HEK293 (cell line): ENCODE results near the gene ARSB.

Source experiments
- CTCF ChIA-PET: fragments of 350-600 bp; formaldehyde crosslinking; extraction: SDS; loops from one replicate; lab custom pipeline; 2021; ENCODE audit warnings: antibody characterized with exemption; lab: Yijun Ruan, JAX
- POLR2A ChIA-PET: fragments of 300-600 bp; formaldehyde crosslinking; extraction: SDS; loops from one replicate; lab custom pipeline; 2020; ENCODE audit warnings: antibody characterized with exemption, inconsistent platforms; lab: Yijun Ruan, JAX
- H3K27ac ChIP-seq: fragments of 200-500 bp; sonication (Bioruptor generic); 2 replicates; pipeline ENCODE4 v1.5.1; 2014; ENCODE audit warnings: low read depth, low read length, control low read depth, inconsistent platforms; ENCODE audit errors: extremely low read depth
- H3K36me3 ChIP-seq, 2 experiments: fragments of 200-500 bp in 1 of 2; sonication (Bioruptor generic) in 1 of 2; 1 replicate in 1 of 2; 2 replicates in 1 of 2; pipeline ENCODE4 v1.5.1; 2014 to 2017; ENCODE audit warnings: inconsistent platforms in 2 of 2, low read length in 2 of 2; ENCODE audit not compliant: control insufficient read depth in 2 of 2, insufficient read depth in 1 of 2
- H3K4me1 ChIP-seq: fragments of 200-500 bp; sonication (Bioruptor generic); 2 replicates; pipeline ENCODE4 v1.5.1; 2014; ENCODE audit warnings: mild to moderate bottlenecking, low read length, inconsistent platforms; ENCODE audit not compliant: control insufficient read depth, insufficient read depth
- H3K4me3 ChIP-seq: 2 replicates; pipeline ENCODE4 v1.5.1; 2011; ENCODE audit warnings: low read depth, mild to moderate bottlenecking, control low read depth, low read length, moderate library complexity
- H3K9me3 ChIP-seq: fragments of 200-500 bp; sonication (Bioruptor generic); 2 replicates; pipeline ENCODE4 v1.5.1; 2014; ENCODE audit warnings: low read depth, low read length, inconsistent platforms; ENCODE audit not compliant: control insufficient read depth, insufficient read depth
- GLI2 ChIP-seq: fragments of 450-650 bp; formaldehyde crosslinking; IDR thresholded peaks from 2 replicates; pipeline ENCODE4; 2017; ENCODE audit warnings: missing biosample characterization, missing genetic modification characterization, low read depth, borderline replicate concordance
- MYNN ChIP-seq: fragments of 450-650 bp; formaldehyde crosslinking; IDR thresholded peaks from 2 replicates; pipeline ENCODE4 v1.5.1; 2016; ENCODE audit warnings: missing biosample characterization, missing genetic modification characterization, borderline replicate concordance
- PRDM1 ChIP-seq: fragments of 450-650 bp; formaldehyde crosslinking; IDR thresholded peaks from 2 replicates; pipeline ENCODE4; 2016; ENCODE audit warnings: missing biosample characterization, missing genetic modification characterization
- ZBTB1 ChIP-seq: fragments of 450-650 bp; formaldehyde crosslinking; IDR thresholded peaks from 2 replicates; pipeline ENCODE4 v1.5.1; 2016; ENCODE audit warnings: missing biosample characterization, missing genetic modification characterization
- ZNF174 ChIP-seq: fragments of 450-650 bp; formaldehyde crosslinking; IDR thresholded peaks from 2 replicates; pipeline ENCODE4 v1.5.0; 2017; ENCODE audit warnings: missing biosample characterization, mild to moderate bottlenecking, missing genetic modification characterization
- ZNF19 ChIP-seq: fragments of 450-650 bp; formaldehyde crosslinking; IDR thresholded peaks from 2 replicates; pipeline ENCODE4; 2016; ENCODE audit warnings: missing biosample characterization, missing genetic modification characterization, low read depth
- ZNF211 ChIP-seq: fragments of 450-650 bp; formaldehyde crosslinking; IDR thresholded peaks from 2 replicates; pipeline ENCODE4 v1.5.1; 2016; ENCODE audit warnings: low read depth, missing biosample characterization, missing genetic modification characterization
- ZNF23 ChIP-seq: fragments of 450-650 bp; formaldehyde crosslinking; IDR thresholded peaks from 2 replicates; pipeline ENCODE4 v1.5.1; 2016; ENCODE audit warnings: missing biosample characterization, missing genetic modification characterization, borderline replicate concordance
- ZNF24 ChIP-seq: fragments of 450-650 bp; formaldehyde crosslinking; IDR thresholded peaks from 2 replicates; pipeline ENCODE4 v1.5.1; 2016; ENCODE audit warnings: missing biosample characterization, missing genetic modification characterization
- ZNF335 ChIP-seq: fragments of 450-650 bp; formaldehyde crosslinking; conservative IDR thresholded peaks from 2 replicates; pipeline ENCODE4 v1.5.1; 2016; ENCODE audit warnings: missing biosample characterization, missing genetic modification characterization
- ZNF501 ChIP-seq: fragments of 450-650 bp; formaldehyde crosslinking; IDR thresholded peaks from 2 replicates; pipeline ENCODE4 v1.5.1; 2016; ENCODE audit warnings: missing biosample characterization, missing genetic modification characterization
- ZNF544 ChIP-seq: fragments of 450-650 bp; formaldehyde crosslinking; IDR thresholded peaks from 2 replicates; pipeline ENCODE4 v1.5.0; 2017; ENCODE audit warnings: missing biosample characterization, missing genetic modification characterization
- ZNF558 ChIP-seq: fragments of 450-650 bp; formaldehyde crosslinking; IDR thresholded peaks from 2 replicates; pipeline ENCODE4 v1.5.1; 2016; ENCODE audit warnings: missing biosample characterization, missing genetic modification characterization
- ZNF629 ChIP-seq: fragments of 450-650 bp; formaldehyde crosslinking; IDR thresholded peaks from 2 replicates; pipeline ENCODE4 v1.5.1; 2017; ENCODE audit warnings: missing biosample characterization, missing genetic modification characterization
- ZNF707 ChIP-seq: fragments of 450-650 bp; formaldehyde crosslinking; IDR thresholded peaks from 2 replicates; pipeline ENCODE4 v1.5.1; 2016; ENCODE audit warnings: missing biosample characterization, missing genetic modification characterization
- ZNF791 ChIP-seq: fragments of 450-650 bp; formaldehyde crosslinking; IDR thresholded peaks from 2 replicates; pipeline ENCODE4 v1.5.1; 2016; ENCODE audit warnings: missing biosample characterization, missing genetic modification characterization
- TF ChIP-seq, protein P1 (sequence below): fragments of 450-650 bp; formaldehyde crosslinking; IDR thresholded peaks from 2 replicates; pipeline ENCODE4 v1.5.1; 2017; ENCODE audit warnings: missing biosample characterization, missing genetic modification characterization
- TF ChIP-seq, protein P2 (sequence below): fragments of 450-650 bp; formaldehyde crosslinking; IDR thresholded peaks from 2 replicates; pipeline ENCODE4 v1.5.1; 2016; ENCODE audit warnings: missing biosample characterization, missing genetic modification characterization
- TF ChIP-seq, protein P3 (sequence below): fragments of 450-650 bp; formaldehyde crosslinking; IDR thresholded peaks from 2 replicates; pipeline ENCODE4 v1.5.1; 2017; ENCODE audit warnings: missing biosample characterization, missing genetic modification characterization
- TF ChIP-seq, protein P4 (sequence below): fragments of 450-650 bp; formaldehyde crosslinking; IDR thresholded peaks from 2 replicates; pipeline ENCODE4 v1.5.1; 2016; ENCODE audit warnings: missing biosample characterization, missing genetic modification characterization
- TF ChIP-seq, protein P5 (sequence below): fragments of 450-650 bp; formaldehyde crosslinking; IDR thresholded peaks from 2 replicates; pipeline ENCODE4 v1.5.1; 2016; ENCODE audit warnings: missing biosample characterization, missing genetic modification characterization, borderline replicate concordance
- TF ChIP-seq, protein P6 (sequence below): fragments of 450-650 bp; formaldehyde crosslinking; IDR thresholded peaks from 2 replicates; pipeline ENCODE4 v1.5.1; 2016; ENCODE audit warnings: missing biosample characterization, missing genetic modification characterization
- TF ChIP-seq, protein P7 (sequence below): fragments of 450-650 bp; formaldehyde crosslinking; IDR thresholded peaks from 2 replicates; pipeline ENCODE4 v1.5.1; 2016; ENCODE audit warnings: missing biosample characterization, missing genetic modification characterization

The ARSB gene

DNA sequence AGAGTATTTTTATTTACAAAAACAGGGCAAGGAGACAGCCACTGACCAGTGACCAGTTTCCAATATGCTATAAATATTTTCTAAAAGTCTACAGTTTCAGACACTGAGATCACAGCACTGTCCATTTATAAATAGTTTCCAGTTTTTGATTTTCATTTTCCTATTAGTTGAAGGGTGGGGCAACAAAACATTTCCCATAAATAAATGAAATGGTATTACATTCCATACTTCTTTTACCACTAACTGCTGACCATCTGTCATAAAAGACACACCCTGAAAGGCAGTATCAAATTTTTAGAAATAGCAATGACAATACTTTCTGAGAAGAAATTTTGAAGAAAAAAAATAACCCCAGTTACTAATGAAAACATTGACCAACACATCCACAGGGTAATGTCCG is 126.7 kb downstream of the ARSB start:
- Histone ChIP-seq H3K36me3 (no peaks in the 10 kb centered on the region), H3K4me3 (no peak overlapping the region), H3K27ac (no peak overlapping the region), H3K9me3 (no peaks in the 10 kb centered on the region), H3K4me1 (no peaks in the 10 kb centered on the region)
- TF ChIP-seq PRDM1 (no peak), GLI2 (tag by site-specific recombination) (no peak), ZNF791 (tag by site-specific recombination) (no peak)
- TF ChIP-seq, protein P1, sequence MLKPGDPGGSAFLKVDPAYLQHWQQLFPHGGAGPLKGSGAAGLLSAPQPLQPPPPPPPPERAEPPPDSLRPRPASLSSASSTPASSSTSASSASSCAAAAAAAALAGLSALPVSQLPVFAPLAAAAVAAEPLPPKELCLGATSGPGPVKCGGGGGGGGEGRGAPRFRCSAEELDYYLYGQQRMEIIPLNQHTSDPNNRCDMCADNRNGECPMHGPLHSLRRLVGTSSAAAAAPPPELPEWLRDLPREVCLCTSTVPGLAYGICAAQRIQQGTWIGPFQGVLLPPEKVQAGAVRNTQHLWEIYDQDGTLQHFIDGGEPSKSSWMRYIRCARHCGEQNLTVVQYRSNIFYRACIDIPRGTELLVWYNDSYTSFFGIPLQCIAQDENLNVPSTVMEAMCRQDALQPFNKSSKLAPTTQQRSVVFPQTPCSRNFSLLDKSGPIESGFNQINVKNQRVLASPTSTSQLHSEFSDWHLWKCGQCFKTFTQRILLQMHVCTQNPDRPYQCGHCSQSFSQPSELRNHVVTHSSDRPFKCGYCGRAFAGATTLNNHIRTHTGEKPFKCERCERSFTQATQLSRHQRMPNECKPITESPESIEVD (tag by site-specific recombination) = no peak
- ChIA-PET POLR2A (no interaction called here), CTCF (no interaction called here)

DNA sequence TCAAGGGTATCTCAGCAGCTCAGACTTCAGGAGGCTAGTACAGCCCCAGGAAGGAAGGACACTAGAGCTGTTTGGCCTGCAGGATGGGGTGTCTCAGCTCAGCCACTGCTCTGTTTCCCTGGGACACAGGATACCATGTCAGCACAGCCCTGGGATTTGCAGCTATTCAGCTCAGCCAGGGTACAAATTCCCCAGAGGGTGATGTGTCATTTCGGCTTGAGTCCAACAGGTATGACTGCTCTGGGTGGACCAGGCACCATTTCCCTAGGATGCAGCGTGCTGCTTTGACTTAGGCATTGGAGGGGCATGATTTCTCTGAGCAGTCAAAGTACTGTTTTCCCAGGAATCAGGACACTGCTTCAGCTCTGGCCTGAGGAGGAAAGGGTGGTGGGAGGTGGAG is 130.1 kb downstream of the ARSB start:
- ChIA-PET POLR2A (no interaction called here), CTCF (interaction anchor here (0.7 kb wide), 1 partner anchor 1746 kb away, joined by 3 read pairs; no protein-coding TSS in a partner anchor)
- Histone ChIP-seq H3K27ac (no peak overlapping the region), H3K4me1 (no peaks in the 10 kb centered on the region), H3K36me3 (no peaks in the 10 kb centered on the region), H3K4me3 (no peak overlapping the region), H3K9me3 (no peaks in the 10 kb centered on the region)
- no peak for TF ChIP-seq ZNF707 (tag by site-specific recombination)
- no peak for TF ChIP-seq ZNF19 (tag by site-specific recombination)
- TF ChIP-seq ZNF211 (tag by site-specific recombination) = no peak
- TF ChIP-seq, protein P2, sequence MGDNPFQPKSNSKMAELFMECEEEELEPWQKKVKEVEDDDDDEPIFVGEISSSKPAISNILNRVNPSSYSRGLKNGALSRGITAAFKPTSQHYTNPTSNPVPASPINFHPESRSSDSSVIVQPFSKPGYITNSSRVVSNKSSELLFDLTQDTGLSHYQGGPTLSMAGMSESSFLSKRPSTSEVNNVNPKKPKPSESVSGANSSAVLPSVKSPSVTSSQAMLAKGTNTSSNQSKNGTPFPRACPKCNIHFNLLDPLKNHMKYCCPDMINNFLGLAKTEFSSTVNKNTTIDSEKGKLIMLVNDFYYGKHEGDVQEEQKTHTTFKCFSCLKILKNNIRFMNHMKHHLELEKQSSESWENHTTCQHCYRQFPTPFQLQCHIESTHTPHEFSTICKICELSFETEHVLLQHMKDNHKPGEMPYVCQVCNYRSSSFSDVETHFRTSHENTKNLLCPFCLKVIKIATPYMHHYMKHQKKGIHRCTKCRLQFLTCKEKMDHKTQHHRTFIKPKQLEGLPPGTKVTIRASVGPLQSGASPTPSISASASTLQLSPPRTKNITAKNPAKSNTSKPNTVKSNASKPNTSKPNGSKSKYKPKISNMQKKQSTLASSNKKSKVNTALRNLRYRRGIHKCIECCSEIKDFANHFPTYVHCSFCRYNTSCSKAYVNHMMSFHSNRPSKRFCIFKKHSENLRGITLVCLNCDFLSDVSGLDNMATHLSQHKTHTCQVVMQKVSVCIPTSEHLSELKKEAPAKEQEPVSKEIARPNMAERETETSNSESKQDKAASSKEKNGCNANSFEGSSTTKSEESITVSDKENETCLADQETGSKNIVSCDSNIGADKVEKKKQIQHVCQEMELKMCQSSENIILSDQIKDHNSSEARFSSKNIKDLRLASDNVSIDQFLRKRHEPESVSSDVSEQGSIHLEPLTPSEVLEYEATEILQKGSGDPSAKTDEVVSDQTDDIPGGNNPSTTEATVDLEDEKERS (tag by site-specific recombination) = no peak
- TF ChIP-seq ZNF174 (tag by site-specific recombination) = no peak
- TF ChIP-seq ZBTB1 = no peak
- TF ChIP-seq, protein P3, sequence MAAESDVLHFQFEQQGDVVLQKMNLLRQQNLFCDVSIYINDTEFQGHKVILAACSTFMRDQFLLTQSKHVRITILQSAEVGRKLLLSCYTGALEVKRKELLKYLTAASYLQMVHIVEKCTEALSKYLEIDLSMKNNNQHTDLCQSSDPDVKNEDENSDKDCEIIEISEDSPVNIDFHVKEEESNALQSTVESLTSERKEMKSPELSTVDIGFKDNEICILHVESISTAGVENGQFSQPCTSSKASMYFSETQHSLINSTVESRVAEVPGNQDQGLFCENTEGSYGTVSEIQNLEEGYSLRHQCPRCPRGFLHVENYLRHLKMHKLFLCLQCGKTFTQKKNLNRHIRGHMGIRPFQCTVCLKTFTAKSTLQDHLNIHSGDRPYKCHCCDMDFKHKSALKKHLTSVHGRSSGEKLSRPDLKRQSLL (tag by site-specific recombination) = no peak
- TF ChIP-seq ZNF629 = no peak
- TF ChIP-seq ZNF558 = no peak
- TF ChIP-seq, protein P4, sequence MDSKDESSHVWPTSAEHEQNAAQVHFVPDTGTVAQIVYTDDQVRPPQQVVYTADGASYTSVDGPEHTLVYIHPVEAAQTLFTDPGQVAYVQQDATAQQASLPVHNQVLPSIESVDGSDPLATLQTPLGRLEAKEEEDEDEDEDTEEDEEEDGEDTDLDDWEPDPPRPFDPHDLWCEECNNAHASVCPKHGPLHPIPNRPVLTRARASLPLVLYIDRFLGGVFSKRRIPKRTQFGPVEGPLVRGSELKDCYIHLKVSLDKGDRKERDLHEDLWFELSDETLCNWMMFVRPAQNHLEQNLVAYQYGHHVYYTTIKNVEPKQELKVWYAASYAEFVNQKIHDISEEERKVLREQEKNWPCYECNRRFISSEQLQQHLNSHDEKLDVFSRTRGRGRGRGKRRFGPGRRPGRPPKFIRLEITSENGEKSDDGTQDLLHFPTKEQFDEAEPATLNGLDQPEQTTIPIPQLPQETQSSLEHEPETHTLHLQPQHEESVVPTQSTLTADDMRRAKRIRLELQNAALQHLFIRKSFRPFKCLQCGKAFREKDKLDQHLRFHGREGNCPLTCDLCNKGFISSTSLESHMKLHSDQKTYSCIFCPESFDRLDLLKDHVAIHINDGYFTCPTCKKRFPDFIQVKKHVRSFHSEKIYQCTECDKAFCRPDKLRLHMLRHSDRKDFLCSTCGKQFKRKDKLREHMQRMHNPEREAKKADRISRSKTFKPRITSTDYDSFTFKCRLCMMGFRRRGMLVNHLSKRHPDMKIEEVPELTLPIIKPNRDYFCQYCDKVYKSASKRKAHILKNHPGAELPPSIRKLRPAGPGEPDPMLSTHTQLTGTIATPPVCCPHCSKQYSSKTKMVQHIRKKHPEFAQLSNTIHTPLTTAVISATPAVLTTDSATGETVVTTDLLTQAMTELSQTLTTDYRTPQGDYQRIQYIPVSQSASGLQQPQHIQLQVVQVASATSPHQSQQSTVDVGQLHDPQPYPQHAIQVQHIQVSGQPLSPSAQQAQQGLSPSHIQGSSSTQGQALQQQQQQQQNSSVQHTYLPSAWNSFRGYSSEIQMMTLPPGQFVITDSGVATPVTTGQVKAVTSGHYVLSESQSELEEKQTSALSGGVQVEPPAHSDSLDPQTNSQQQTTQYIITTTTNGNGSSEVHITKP (tag by site-specific recombination) = no peak
- TF ChIP-seq MYNN = no peak
- TF ChIP-seq, protein P5, sequence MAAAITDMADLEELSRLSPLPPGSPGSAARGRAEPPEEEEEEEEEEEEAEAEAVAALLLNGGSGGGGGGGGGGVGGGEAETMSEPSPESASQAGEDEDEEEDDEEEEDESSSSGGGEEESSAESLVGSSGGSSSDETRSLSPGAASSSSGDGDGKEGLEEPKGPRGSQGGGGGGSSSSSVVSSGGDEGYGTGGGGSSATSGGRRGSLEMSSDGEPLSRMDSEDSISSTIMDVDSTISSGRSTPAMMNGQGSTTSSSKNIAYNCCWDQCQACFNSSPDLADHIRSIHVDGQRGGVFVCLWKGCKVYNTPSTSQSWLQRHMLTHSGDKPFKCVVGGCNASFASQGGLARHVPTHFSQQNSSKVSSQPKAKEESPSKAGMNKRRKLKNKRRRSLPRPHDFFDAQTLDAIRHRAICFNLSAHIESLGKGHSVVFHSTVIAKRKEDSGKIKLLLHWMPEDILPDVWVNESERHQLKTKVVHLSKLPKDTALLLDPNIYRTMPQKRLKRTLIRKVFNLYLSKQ (tag by site-specific recombination) = no peak
- TF ChIP-seq ZNF24 = no peak
- TF ChIP-seq ZNF335 (tag by site-specific recombination) = no peak
- TF ChIP-seq ZNF23 = no peak
- TF ChIP-seq ZNF501 (tag by site-specific recombination) = no peak
- TF ChIP-seq, protein P6, sequence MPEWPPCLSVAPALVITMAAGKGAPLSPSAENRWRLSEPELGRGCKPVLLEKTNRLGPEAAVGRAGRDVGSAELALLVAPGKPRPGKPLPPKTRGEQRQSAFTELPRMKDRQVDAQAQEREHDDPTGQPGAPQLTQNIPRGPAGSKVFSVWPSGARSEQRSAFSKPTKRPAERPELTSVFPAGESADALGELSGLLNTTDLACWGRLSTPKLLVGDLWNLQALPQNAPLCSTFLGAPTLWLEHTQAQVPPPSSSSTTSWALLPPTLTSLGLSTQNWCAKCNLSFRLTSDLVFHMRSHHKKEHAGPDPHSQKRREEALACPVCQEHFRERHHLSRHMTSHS = no peak
- TF ChIP-seq, protein P7, sequence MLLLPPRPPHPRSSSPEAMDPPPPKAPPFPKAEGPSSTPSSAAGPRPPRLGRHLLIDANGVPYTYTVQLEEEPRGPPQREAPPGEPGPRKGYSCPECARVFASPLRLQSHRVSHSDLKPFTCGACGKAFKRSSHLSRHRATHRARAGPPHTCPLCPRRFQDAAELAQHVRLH (tag by site-specific recombination) = no peak
- no peak for TF ChIP-seq ZNF544
